OCI-LY7 (cell line): ENCODE data around the gene PPP2R2B. TPM values are rescaled to one million over a fixed set of nuclear protein-coding genes. Genes with fewer than 3 reads are reported as not detected.

ENCODE experiments used
- BruUV-seq: library from RNA; stranded (reverse); fragments of 400-500 nt; replicated peaks from 2 replicates; lab custom pipeline; 2021; lab: Mats Ljungman, UMichigan
- CTCF ChIA-PET: fragments of 300-600 bp; sonication (Branson Sonifier 250); formaldehyde crosslinking; loops from one replicate; lab custom pipeline; 2022; ENCODE audit warnings: antibody characterized with exemption; ENCODE audit not compliant: unreplicated experiment; lab: Charles Lee
- POLR2A ChIA-PET: fragments of 300-600 bp; sonication (Branson Sonifier 250); formaldehyde crosslinking; loops from one replicate; lab custom pipeline; 2022; ENCODE audit warnings: antibody characterized with exemption; lab: Charles Lee
- DNase-seq: peaks from one replicate; pipeline ENCODE4 v3.0.0-alpha.2; 2015; ENCODE audit warnings: low spot score
- H2AFZ ChIP-seq: fragments of 200-600 bp; sonication (generic), shearing (Covaris generic); 2 replicates; pipeline ENCODE4 v1.6.1; 2014; ENCODE audit warnings: mild to moderate bottlenecking, antibody characterized with exemption, low read length, moderate library complexity
- H3K27ac ChIP-seq: fragments of 200-600 bp; sonication (generic); 2 replicates; pipeline ENCODE4 v1.5.1; 2014; ENCODE audit warnings: mixed run types, low read depth, mild to moderate bottlenecking, moderate library complexity, low read length, inconsistent platforms; ENCODE audit not compliant: poor library complexity, severe bottlenecking
- H3K36me3 ChIP-seq: fragments of 200-600 bp; sonication (generic); 2 replicates; pipeline ENCODE4 v1.6.1; 2014; ENCODE audit warnings: mild to moderate bottlenecking, antibody characterized with exemption, low read length, moderate library complexity, mixed read lengths; ENCODE audit not compliant: insufficient read depth
- H3K4me1 ChIP-seq: fragments of 200-600 bp; sonication (generic); 2 replicates; pipeline ENCODE4 v1.5.1; 2014; ENCODE audit warnings: mild to moderate bottlenecking, low read length; ENCODE audit not compliant: insufficient read depth, poor library complexity, severe bottlenecking
- H3K4me2 ChIP-seq: fragments of 200-600 bp; sonication (generic); 2 replicates; pipeline ENCODE4 v1.6.1; 2014; ENCODE audit warnings: mild to moderate bottlenecking, low read length
- H3K4me3 ChIP-seq: fragments of 200-600 bp; sonication (generic); 2 replicates; pipeline ENCODE4 v1.5.1; 2014; ENCODE audit warnings: mild to moderate bottlenecking, low read depth, low read length; ENCODE audit not compliant: poor library complexity, severe bottlenecking
- H3K79me2 ChIP-seq: fragments of 200-600 bp; sonication (generic); 2 replicates; pipeline ENCODE4 v1.6.1; 2016; ENCODE audit warnings: low read depth, mild to moderate bottlenecking, low read length, moderate library complexity, mixed read lengths; ENCODE audit not compliant: insufficient read depth
- H3K9me2 ChIP-seq: fragments of 200-600 bp; sonication (generic); 2 replicates; pipeline ENCODE4 v1.6.1; 2016; ENCODE audit warnings: mild to moderate bottlenecking, low read length, mixed read lengths; ENCODE audit not compliant: insufficient read depth
- H3K9me3 ChIP-seq: fragments of 200-600 bp; sonication (generic); 2 replicates; pipeline ENCODE4 v1.6.1; 2014; ENCODE audit warnings: mild to moderate bottlenecking, mixed run types, low read length, mixed read lengths
- H4K20me1 ChIP-seq: fragments of 200-600 bp; sonication (generic); 2 replicates; pipeline ENCODE4 v1.6.1; 2014; ENCODE audit warnings: mild to moderate bottlenecking, antibody characterized with exemption, low read length, moderate library complexity, mixed read lengths; ENCODE audit not compliant: insufficient read depth
- EZH2phosphoT487 ChIP-seq: fragments of 200-600 bp; sonication (generic); IDR thresholded peaks from 2 replicates; pipeline ENCODE4 v1.6.1; 2018; ENCODE audit warnings: low read depth, borderline replicate concordance, mild to moderate bottlenecking, mixed run types, antibody characterized with exemption, low read length, moderate library complexity, mixed read lengths
- intact Hi-C: fragments of 100-400 bp; cut with micrococcal nuclease; formaldehyde crosslinking; loops from one replicate; pipeline ENCODE4 v1.10.0; 2022; ENCODE audit not compliant: unreplicated experiment
- total RNA-seq, 2 experiments: library from RNA; depleted of rRNA in 1 of 2; stranded (reverse); fragments of >200 nt in 1 of 2; shearing (Covaris generic) in 1 of 2; gene quantifications; 2 replicates each; pipeline ENCODE4 v1.2.3, GENCODE V29; 2014 to 2022
- TF ChIP-seq, protein P1 (sequence below): fragments of 200-600 bp; sonication (generic); conservative IDR thresholded peaks from 2 replicates; pipeline ENCODE4 v1.5.1; 2014; ENCODE audit warnings: mild to moderate bottlenecking, antibody characterized with exemption, low read length, moderate library complexity, mixed read lengths

The PPP2R2B gene
- total RNA-seq, 2 experiments from 2014 or later: not detected

DNA sequence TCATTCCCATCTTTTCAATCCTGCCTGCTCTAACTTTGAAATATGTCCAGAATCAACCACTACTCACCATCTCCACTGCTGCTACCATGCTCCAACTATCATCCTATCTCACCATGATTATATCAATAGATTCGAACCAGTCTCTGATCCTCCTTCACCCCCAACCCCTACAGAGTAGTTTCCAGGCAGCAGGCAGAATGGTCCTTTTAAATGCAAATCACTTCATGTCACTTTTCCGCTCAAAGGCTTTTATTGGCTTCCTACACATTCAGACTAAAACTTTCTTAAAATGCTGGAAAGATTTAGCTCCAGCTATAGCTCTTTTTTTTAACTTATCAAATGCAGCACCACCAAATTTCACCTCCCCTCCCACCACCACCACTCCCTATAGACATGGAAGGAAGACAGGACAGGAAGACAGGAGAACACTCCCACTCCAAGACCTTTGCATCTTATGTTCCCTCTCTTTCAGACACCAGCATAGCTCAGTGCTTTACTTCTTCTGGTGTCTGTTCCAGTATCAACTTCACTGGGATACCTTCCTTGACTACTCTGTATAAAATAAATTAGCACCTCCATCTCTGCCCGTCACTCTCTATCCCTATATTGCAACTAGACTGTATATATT is 9.9 kb upstream of the PPP2R2B start:
- Histone ChIP-seq H3K27ac (no peak overlapping the region), H3K4me3 (no peak overlapping the region), H3K4me2 (no peak overlapping the region), H3K4me1 (no peaks in the 10 kb centered on the region), H3K79me2 (no peaks in the 10 kb centered on the region), H3K9me3 (no peaks in the 10 kb centered on the region), H4K20me1 (no peaks in the 10 kb centered on the region), H2AFZ (no peak overlapping the region), H3K36me3 (no peaks in the 10 kb centered on the region), H3K9me2 (no peaks in the 10 kb centered on the region)
- BruUV-seq: no TSS peak
- no peak for TF ChIP-seq EZH2phosphoT487
- TF ChIP-seq, protein P1, sequence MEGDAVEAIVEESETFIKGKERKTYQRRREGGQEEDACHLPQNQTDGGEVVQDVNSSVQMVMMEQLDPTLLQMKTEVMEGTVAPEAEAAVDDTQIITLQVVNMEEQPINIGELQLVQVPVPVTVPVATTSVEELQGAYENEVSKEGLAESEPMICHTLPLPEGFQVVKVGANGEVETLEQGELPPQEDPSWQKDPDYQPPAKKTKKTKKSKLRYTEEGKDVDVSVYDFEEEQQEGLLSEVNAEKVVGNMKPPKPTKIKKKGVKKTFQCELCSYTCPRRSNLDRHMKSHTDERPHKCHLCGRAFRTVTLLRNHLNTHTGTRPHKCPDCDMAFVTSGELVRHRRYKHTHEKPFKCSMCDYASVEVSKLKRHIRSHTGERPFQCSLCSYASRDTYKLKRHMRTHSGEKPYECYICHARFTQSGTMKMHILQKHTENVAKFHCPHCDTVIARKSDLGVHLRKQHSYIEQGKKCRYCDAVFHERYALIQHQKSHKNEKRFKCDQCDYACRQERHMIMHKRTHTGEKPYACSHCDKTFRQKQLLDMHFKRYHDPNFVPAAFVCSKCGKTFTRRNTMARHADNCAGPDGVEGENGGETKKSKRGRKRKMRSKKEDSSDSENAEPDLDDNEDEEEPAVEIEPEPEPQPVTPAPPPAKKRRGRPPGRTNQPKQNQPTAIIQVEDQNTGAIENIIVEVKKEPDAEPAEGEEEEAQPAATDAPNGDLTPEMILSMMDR: no peak
- POLR2A ChIA-PET: interaction anchor here (0.6 kb wide), 1 partner anchor 387 kb away, joined by 3 read pairs; no protein-coding TSS in a partner anchor
- DNase-seq: no peak
- intact Hi-C loops: no loop called here
- CTCF ChIA-PET: no interaction called here

GRCh38 chr5:146884066-146884626 is 5.6 kb upstream of the PPP2R2B start:
- TF ChIP-seq EZH2phosphoT487: no peak
- TF ChIP-seq, protein P1: no peak
- ChIA-PET POLR2A (interaction anchor here (0.7 kb wide), 1 partner anchor 1794 kb away, joined by 7 read pairs; no protein-coding TSS in a partner anchor), CTCF (no interaction called here)
- no TSS peak for BruUV-seq
- Histone ChIP-seq H3K4me3 (no peak overlapping the region), H3K27ac (no peak overlapping the region), H3K4me1 (no peaks in the 10 kb centered on the region), H2AFZ (no peak overlapping the region), H4K20me1 (no peaks in the 10 kb centered on the region), H3K9me3 (no peaks in the 10 kb centered on the region), H3K9me2 (no peaks in the 10 kb centered on the region), H3K79me2 (no peaks in the 10 kb centered on the region), H3K36me3 (no peaks in the 10 kb centered on the region), H3K4me2 (no peak overlapping the region)
- DNase-seq: no peak
- intact Hi-C loops: no loop called here

DNA sequence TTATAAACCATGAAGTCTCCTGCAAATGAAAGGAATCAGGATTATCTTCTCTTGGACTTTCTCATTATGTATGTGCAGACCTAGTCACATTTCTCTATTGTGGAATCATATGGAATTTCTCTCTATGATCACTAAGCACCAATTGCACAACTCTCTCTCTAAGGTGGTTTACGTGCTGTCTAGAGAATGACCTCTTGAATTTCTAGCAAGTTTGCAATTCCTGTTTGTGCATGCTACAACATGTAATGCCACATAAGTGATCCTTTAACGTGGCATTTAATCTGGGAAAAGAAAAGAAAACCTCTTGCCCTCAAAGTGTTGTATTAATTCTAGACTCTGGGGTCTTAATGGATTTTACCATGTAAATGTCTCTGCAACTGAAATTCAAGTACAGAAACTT is 5.0 kb upstream of the PPP2R2B start:
- H4K20me1 ChIP-seq: no peaks in the 10 kb centered on the region
- no TSS peak for BruUV-seq
- POLR2A ChIA-PET: interaction anchor here (0.7 kb wide), 1 partner anchor 1795 kb away, joined by 7 read pairs; no protein-coding TSS in a partner anchor

More for the DNA sequence above, 5.0 kb upstream of the PPP2R2B start:
- intact Hi-C loops: no loop called here
- Histone ChIP-seq H3K9me3 (no peaks in the 10 kb centered on the region), H3K4me1 (no peaks in the 10 kb centered on the region), H3K79me2 (no peaks in the 10 kb centered on the region), H3K4me2 (no peak overlapping the region), H3K36me3 (no peaks in the 10 kb centered on the region), H3K27ac (no peak overlapping the region), H3K4me3 (no peak overlapping the region), H3K9me2 (no peaks in the 10 kb centered on the region), H2AFZ (no peak overlapping the region)
- DNase-seq: no peak
- CTCF ChIA-PET: no interaction called here
- TF ChIP-seq EZH2phosphoT487: no peak
- TF ChIP-seq, protein P1: no peak
